SK-N-SH (cell line): ENCODE data around the gene DUSP15. TPM values are rescaled to one million over a fixed set of nuclear protein-coding genes. Genes with fewer than 3 reads are reported as not detected.

ENCODE experiments used
- CTCF ChIA-PET: fragments of 300-600, 350-600 bp; formaldehyde crosslinking; extraction: SDS; loops from one replicate; lab custom pipeline; 2021; lab: Yijun Ruan, JAX
- POLR2A ChIA-PET: fragments of 350-600 bp; sonication (Branson Sonifier 250); formaldehyde crosslinking; extraction: SDS; loops from one replicate; lab custom pipeline; 2020; ENCODE audit warnings: antibody characterized with exemption, inconsistent platforms; lab: Yijun Ruan, JAX
- DNase-seq: peaks from one replicate; pipeline ENCODE4 v3.0.0; 2012
- H2AFZ ChIP-seq: fragments of 200-600 bp; sonication (generic); 2 replicates; pipeline ENCODE4 v1.8.1; 2016; ENCODE audit warnings: antibody characterized with exemption, mild to moderate bottlenecking, low read depth
- H3F3A ChIP-seq: fragments of 200-600 bp; sonication (generic); replicated peaks from 2 replicates; pipeline ENCODE3; 2016; ENCODE audit warnings: antibody characterized with exemption, mild to moderate bottlenecking; ENCODE audit not compliant: insufficient read depth
- H3K27ac ChIP-seq, 2 experiments: fragments of 200-500 bp in 1 of 2; fragments of 200-600 bp in 1 of 2; sonication (Bioruptor generic) in 1 of 2; sonication (generic), shearing (Covaris generic) in 1 of 2; 2 replicates each; pipeline versions ENCODE4 v1.5.1 to v1.6.1; 2014 to 2016; ENCODE audit warnings: low read depth in 2 of 2, inconsistent platforms in 1 of 2, low read length in 1 of 2, mild to moderate bottlenecking in 1 of 2, mixed read lengths in 1 of 2
- H3K27me3 ChIP-seq: fragments of 200-600 bp; sonication (generic), shearing (Covaris generic); 2 replicates; pipeline ENCODE4 v1.6.1; 2016; ENCODE audit warnings: mixed run types; ENCODE audit not compliant: insufficient read depth
- H3K36me3 ChIP-seq, 2 experiments: fragments of 200-500 bp in 1 of 2; fragments of 200-600 bp in 1 of 2; sonication (Bioruptor generic) in 1 of 2; sonication (generic) in 1 of 2; replicated peaks in 1 of 2; 2 replicates each; pipeline versions ENCODE3 to v1.5.1; 2014 to 2016; ENCODE audit warnings: low read length in 1 of 2, mild to moderate bottlenecking in 1 of 2; ENCODE audit not compliant: insufficient read depth in 2 of 2, control insufficient read depth in 1 of 2
- H3K4me1 ChIP-seq, 2 experiments: fragments of 200-500 bp in 1 of 2; fragments of 200-600 bp in 1 of 2; sonication (Bioruptor generic) in 1 of 2; sonication (generic), shearing (Covaris generic) in 1 of 2; 2 replicates each; pipeline versions ENCODE4 v1.5.1 to v1.6.1; 2014 to 2016; ENCODE audit warnings: low read depth in 1 of 2, low read length in 1 of 2, mixed run types in 1 of 2; ENCODE audit not compliant: insufficient read depth in 2 of 2, control insufficient read depth in 1 of 2
- H3K4me2 ChIP-seq: fragments of 200-600 bp; sonication (generic), shearing (Covaris generic); 2 replicates; pipeline ENCODE4 v1.6.1; 2017; ENCODE audit warnings: mixed run types
- H3K4me3 ChIP-seq, 2 experiments: fragments of 200-500 bp in 1 of 2; fragments of 200-600 bp in 1 of 2; sonication (Bioruptor generic) in 1 of 2; sonication (generic), shearing (Covaris generic) in 1 of 2; 2 replicates each; pipeline versions ENCODE4 v1.5.1 to v1.8.1; 2014 to 2016; ENCODE audit warnings: low read depth in 2 of 2, inconsistent platforms in 1 of 2, low read length in 1 of 2, mild to moderate bottlenecking in 1 of 2, mixed read lengths in 1 of 2, moderate library complexity in 1 of 2
- H3K79me2 ChIP-seq: fragments of 200-600 bp; sonication (generic); 2 replicates; pipeline ENCODE4 v1.8.1; 2017; ENCODE audit warnings: mild to moderate bottlenecking; ENCODE audit not compliant: insufficient read depth
- H3K9ac ChIP-seq: fragments of 200-600 bp; sonication (generic); 2 replicates; pipeline ENCODE4 v1.6.1; 2017; ENCODE audit warnings: mixed run types
- H3K9me2 ChIP-seq: fragments of 200-600 bp; sonication (generic); 2 replicates; pipeline ENCODE4 v1.6.1; 2017; ENCODE audit warnings: mixed run types
- H3K9me3 ChIP-seq: fragments of 200-600 bp; sonication (generic); 2 replicates; pipeline ENCODE4 v1.6.1; 2017; ENCODE audit warnings: mixed run types, mild to moderate bottlenecking, moderate library complexity
- H4K20me1 ChIP-seq: fragments of 200-600 bp; sonication (generic); 2 replicates; pipeline ENCODE4 v1.6.1; 2017; ENCODE audit warnings: mild to moderate bottlenecking, mixed run types; ENCODE audit not compliant: insufficient read depth
- CHD2 ChIP-seq: fragments of 150-350 bp; IDR thresholded peaks from 2 replicates; pipeline ENCODE4 v1.6.1; 2018; ENCODE audit warnings: low read length; ENCODE audit not compliant: partially characterized antibody
- CTCF ChIP-seq: fragments of 200-600 bp; sonication (generic); IDR thresholded peaks from 2 replicates; pipeline ENCODE4 v1.6.1; 2017; ENCODE audit warnings: antibody characterized with exemption, mild to moderate bottlenecking, moderate library complexity
- ELF1 ChIP-seq: IDR thresholded peaks from 2 replicates; pipeline ENCODE4 v1.4.0; 2012
- EP300 ChIP-seq, 2 experiments: IDR thresholded peaks; 2 replicates each; pipeline versions ENCODE4 v1.4.0 to v1.6.1; 2012; ENCODE audit warnings: borderline replicate concordance in 1 of 2, low read depth in 1 of 2, low read length in 1 of 2
- EZH2phosphoT487 ChIP-seq: fragments of 200-600 bp; sonication (generic); IDR thresholded peaks from 2 replicates; pipeline ENCODE4 v1.6.1; 2017; ENCODE audit warnings: low read depth, mixed run types, mild to moderate bottlenecking, antibody characterized with exemption, moderate library complexity, borderline replicate concordance
- FOSL2 ChIP-seq: IDR thresholded peaks from 2 replicates; pipeline ENCODE4 v1.4.0; 2012; ENCODE audit warnings: low read depth, mild to moderate bottlenecking, moderate library complexity, borderline replicate concordance
- FOXJ3 ChIP-seq: sonication (generic); formaldehyde crosslinking; IDR thresholded peaks from 2 replicates; pipeline ENCODE4 v1.5.1; 2020; ENCODE audit warnings: mild to moderate bottlenecking, missing genetic modification reagents
- FOXM1 ChIP-seq: IDR thresholded peaks from 2 replicates; pipeline ENCODE4 v1.4.0; 2012; ENCODE audit warnings: low read depth, mild to moderate bottlenecking
- GATA2 ChIP-seq: sonication (generic); formaldehyde crosslinking; IDR thresholded peaks from 2 replicates; pipeline ENCODE4 v1.5.0; 2020; ENCODE audit warnings: mild to moderate bottlenecking, missing genetic modification reagents
- IRF3 ChIP-seq: fragments of 150-350 bp; IDR thresholded peaks from 2 replicates; pipeline ENCODE4 v1.6.1; 2016; ENCODE audit warnings: mild to moderate bottlenecking, low read depth, low read length
- JUND ChIP-seq: IDR thresholded peaks from 2 replicates; pipeline ENCODE4 v1.4.0; 2012
- NFIC ChIP-seq: IDR thresholded peaks from 2 replicates; pipeline ENCODE4 v1.4.0; 2012; ENCODE audit warnings: borderline replicate concordance
- NRF1 ChIP-seq: IDR thresholded peaks from 2 replicates; pipeline ENCODE4 v1.6.1; 2012; ENCODE audit warnings: low read depth, mild to moderate bottlenecking, low read length
- PBX3 ChIP-seq: IDR thresholded peaks from 2 replicates; pipeline ENCODE4; 2012
- RAD21 ChIP-seq: IDR thresholded peaks from 2 replicates; pipeline ENCODE4 v1.6.1; 2012; ENCODE audit warnings: mild to moderate bottlenecking, low read length
- RCOR1 ChIP-seq: fragments of 150-350 bp; IDR thresholded peaks from 2 replicates; pipeline ENCODE4 v1.6.1; 2017; ENCODE audit warnings: antibody characterized with exemption, low read length
- SIN3A ChIP-seq: IDR thresholded peaks from 2 replicates; pipeline ENCODE4 v1.6.1; 2012; ENCODE audit warnings: low read depth, mild to moderate bottlenecking, low read length, moderate library complexity, borderline replicate concordance
- SMC3 ChIP-seq: IDR thresholded peaks from 2 replicates; pipeline ENCODE4 v1.6.1; 2012; ENCODE audit warnings: low read depth, low read length, improper control_type of control experiment
- TCF12 ChIP-seq: IDR thresholded peaks from 2 replicates; pipeline ENCODE4 v1.4.0; 2012
- TEAD4 ChIP-seq: IDR thresholded peaks from 2 replicates; pipeline ENCODE4 v1.4.0; 2012; ENCODE audit warnings: mild to moderate bottlenecking, borderline replicate concordance; ENCODE audit not compliant: insufficient read depth
- USF1 ChIP-seq: IDR thresholded peaks from 2 replicates; pipeline ENCODE4 v1.4.0; 2012; ENCODE audit warnings: low read depth, borderline replicate concordance
- USF2 ChIP-seq: fragments of 150-350 bp; IDR thresholded peaks from 2 replicates; pipeline ENCODE4 v1.6.1; 2017; ENCODE audit warnings: antibody characterized with exemption, low read length, low read depth, borderline replicate concordance
- YY1 ChIP-seq: IDR thresholded peaks from 2 replicates; pipeline ENCODE4 v1.4.0; 2012; ENCODE audit warnings: low read depth, mild to moderate bottlenecking
- WGBS: methylation state at CpG from one replicate; pipeline ENCODE4 v1.1.6; 2017; ENCODE audit warnings: low lambda C conversion rate; 5-methylcytosine and 5-hydroxymethylcytosine counted together
- polyA plus RNA-seq, 3 experiments: library from polyadenylated mRNA; depleted of rRNA; stranded (reverse); fragments of >200 nt; gene quantifications; 2 replicates each; pipeline ENCODE4 v1.2.3, GENCODE V29; 2012

DUSP15 gene
- polyA plus RNA-seq, 1 of the 3 experiments (the other 2 are of a cell fraction): 5.4 TPM

- TF ChIP-seq FOXM1 (no peak), NFIC (no peak), SIN3A (no peak), SMC3 (no peak), TEAD4 (no peak), RCOR1 (no peak), ELF1 (no peak), USF2 (no peak), PBX3 (no peak), FOSL2 (no peak), FOXJ3 (CRISPR knock-in tag) (no peak), GATA2 (no peak), EP300 (IDR thresholded peaks at IDR 0.05; ENCODE audit: borderline replicate concordance in 1 of 2, low read depth in 1 of 2, low read length in 1 of 2) (no peak)
- Histone ChIP-seq H3K36me3 (no peaks in the 10 kb centered on the region), H3K4me1 (peaks cover 0 to 14% of the 10 kb centered on the region in 2 experiments; a peak in 1 of 4 replicates), H3K4me2 (no peak overlapping the region), H3K27me3 (no peaks in the 10 kb centered on the region), H3F3A (no peaks in the 10 kb centered on the region), H3K27ac (no peak overlapping the region), H3K9me2 (no peaks in the 10 kb centered on the region), H3K9ac (no peak overlapping the region), H3K9me3 (no peaks in the 10 kb centered on the region), H3K79me2 (no peaks in the 10 kb centered on the region), H4K20me1 (no peaks in the 10 kb centered on the region), H2AFZ (no peak overlapping the region), H3K4me3 (no peak overlapping the region)
- 70% methylated on average over 11 of the region's 11 CpGs for WGBS
- CTCF ChIA-PET: interaction anchor here (0.7 to 0.9 kb wide), 2 partner anchors 29 to 56 kb away, joined by 3 to 5 read pairs; no protein-coding TSS in a partner anchor
- no peak for DNase-seq
- POLR2A ChIA-PET: no interaction called here
Measured at GRCh38 chr20:31908424-31908823, 38.1 kb upstream of the DUSP15 start.

GRCh38 chr20:31908016-31908415 lies 37.7 kb upstream of the DUSP15 start:
- Histone ChIP-seq H3K4me2 (no peak overlapping the region), H3K36me3 (no peaks in the 10 kb centered on the region), H4K20me1 (no peaks in the 10 kb centered on the region), H3K9ac (no peak overlapping the region), H3K9me2 (no peaks in the 10 kb centered on the region), H3K9me3 (no peaks in the 10 kb centered on the region), H3K27ac (no peak overlapping the region), H2AFZ (no peak overlapping the region), H3K4me1 (peaks cover 0 to 14% of the 10 kb centered on the region in 2 experiments; a peak in 1 of 4 replicates), H3K27me3 (no peaks in the 10 kb centered on the region), H3F3A (no peaks in the 10 kb centered on the region), H3K4me3 (no peak overlapping the region), H3K79me2 (no peaks in the 10 kb centered on the region)
- WGBS: 85% methylated on average over 4 of the region's 5 CpGs
- POLR2A ChIA-PET: no interaction called here
- CTCF ChIA-PET: interaction anchor here (0.9 kb wide), 1 partner anchor 55 kb away, joined by 5 read pairs; no protein-coding TSS in a partner anchor
- no peak for DNase-seq
- TF ChIP-seq FOXJ3 (CRISPR knock-in tag): no peak
- TF ChIP-seq CHD2: no peak
- no peak for TF ChIP-seq CTCF
- no peak for TF ChIP-seq RAD21
- TF ChIP-seq USF2: no peak
- TF ChIP-seq JUND: no peak
- no peak for TF ChIP-seq SMC3
- no peak for TF ChIP-seq USF1
- no peak for TF ChIP-seq TCF12
- TF ChIP-seq IRF3: no peak
- TF ChIP-seq NRF1: no peak
- no peak for TF ChIP-seq NFIC
- TF ChIP-seq EZH2phosphoT487: no peak
- TF ChIP-seq SIN3A: no peak
- no peak for TF ChIP-seq YY1
